IMR-90 (cell line): ENCODE data around the gene RETREG1. TPM values are rescaled to one million over a fixed set of nuclear protein-coding genes. Genes with fewer than 3 reads are reported as not detected.

Experiments used
- ATAC-seq: fragments of 200-7000 bp; cut with Tn5 transposase; 2 replicates; pipeline ENCODE4 v1.9.1; 2020; ENCODE audit warnings: low read depth, mild to moderate bottlenecking, moderate library complexity
- BruUV-seq: library from RNA; stranded (reverse); fragments of 400-500 nt; replicated peaks from 2 replicates; lab custom pipeline; 2021; lab: Mats Ljungman, UMichigan
- CTCF ChIA-PET: fragments of 300-600 bp; formaldehyde crosslinking; extraction: SDS; loops from one replicate; lab custom pipeline; 2021; ENCODE audit warnings: antibody characterized with exemption; lab: Yijun Ruan, JAX
- POLR2A ChIA-PET: fragments of 300-600 bp; sonication (Branson Sonifier 250); formaldehyde crosslinking; loops from one replicate; lab custom pipeline; 2022; ENCODE audit warnings: antibody characterized with exemption; ENCODE audit not compliant: unreplicated experiment; lab: Charles Lee
- DNase-seq: peaks from one replicate; pipeline ENCODE4 v3.0.0; 2013
- H2AFZ ChIP-seq: replicated peaks from 2 replicates; pipeline ENCODE3; 2013; ENCODE audit warnings: low read length, mild to moderate bottlenecking; ENCODE audit not compliant: poor library complexity
- H2AK5ac ChIP-seq: 2 replicates; pipeline ENCODE4 v1.6.1; 2013; ENCODE audit warnings: low read depth, low read length, inconsistent platforms
- H2AK9ac ChIP-seq: replicated peaks from 2 replicates; pipeline ENCODE3; 2013; ENCODE audit warnings: mild to moderate bottlenecking, low read depth, low read length, moderate library complexity; ENCODE audit not compliant: poor library complexity
- H2BK120ac ChIP-seq: 2 replicates; pipeline ENCODE4 v1.6.1; 2013; ENCODE audit warnings: low read depth, low read length, inconsistent platforms
- H2BK15ac ChIP-seq: 3 replicates; pipeline ENCODE4 v1.6.1; 2013; ENCODE audit warnings: low read depth, low read length, inconsistent platforms
- H2BK20ac ChIP-seq: 2 replicates; pipeline ENCODE4 v1.6.1; 2013; ENCODE audit warnings: low read depth, mild to moderate bottlenecking, inconsistent platforms, low read length, moderate library complexity
- H2BK5ac ChIP-seq: 2 replicates; pipeline ENCODE4 v1.6.1; 2013; ENCODE audit warnings: mild to moderate bottlenecking, low read depth, low read length, inconsistent platforms; ENCODE audit not compliant: poor library complexity, severe bottlenecking
- H3K14ac ChIP-seq: replicated peaks from 2 replicates; pipeline ENCODE4 v1.6.1; 2013; ENCODE audit warnings: low read depth, low read length, inconsistent platforms
- H3K18ac ChIP-seq: 2 replicates; pipeline ENCODE4 v1.6.1; 2013; ENCODE audit warnings: low read depth, low read length, control low read depth
- H3K23ac ChIP-seq: 2 replicates; pipeline ENCODE4 v1.6.1; 2013; ENCODE audit warnings: low read depth, low read length, inconsistent platforms
- H3K27ac ChIP-seq: 2 replicates; pipeline ENCODE4 v1.5.1; 2013; ENCODE audit warnings: mild to moderate bottlenecking, control low read depth, low read length; ENCODE audit not compliant: insufficient read depth
- H3K27me3 ChIP-seq: 2 replicates; pipeline ENCODE4 v1.6.1; 2013; ENCODE audit warnings: low read length; ENCODE audit not compliant: control insufficient read depth, insufficient read depth
- H3K36me3 ChIP-seq: 2 replicates; pipeline ENCODE4 v1.6.1; 2013; ENCODE audit warnings: low read length, mixed read lengths; ENCODE audit not compliant: control insufficient read depth, insufficient read depth
- H3K4ac ChIP-seq: 2 replicates; pipeline ENCODE4 v1.6.1; 2013; ENCODE audit warnings: low read depth, low read length, inconsistent platforms
- H3K4me1 ChIP-seq: 2 replicates; pipeline ENCODE4 v1.6.1; 2013; ENCODE audit warnings: low read length, mixed read lengths; ENCODE audit not compliant: control insufficient read depth, insufficient read depth
- H3K4me2 ChIP-seq: 2 replicates; pipeline ENCODE4 v1.6.1; 2013; ENCODE audit warnings: low read depth, mild to moderate bottlenecking, control low read depth, low read length, moderate library complexity
- H3K4me3 ChIP-seq: 2 replicates; pipeline ENCODE4 v1.5.1; 2013; ENCODE audit warnings: low read depth, mild to moderate bottlenecking, control low read depth, low read length, moderate library complexity; ENCODE audit not compliant: insufficient read depth
- H3K56ac ChIP-seq: 2 replicates; pipeline ENCODE4 v1.6.1; 2013; ENCODE audit warnings: low read length, inconsistent platforms; ENCODE audit not compliant: insufficient read depth; ENCODE audit errors: extremely low read depth
- H3K79me1 ChIP-seq, 2 experiments: 2 replicates each; pipeline ENCODE4 v1.6.1; 2013; ENCODE audit warnings: low read length in 2 of 2, inconsistent platforms in 1 of 2, low read depth in 1 of 2
- H3K9ac ChIP-seq: 2 replicates; pipeline ENCODE4 v1.6.1; 2013; ENCODE audit warnings: low read depth, low read length, control low read depth
- H3K9me1 ChIP-seq: 2 replicates; pipeline ENCODE4 v1.6.1; 2013; ENCODE audit warnings: low read length, inconsistent platforms; ENCODE audit not compliant: insufficient read depth
- H3K9me3 ChIP-seq: 2 replicates; pipeline ENCODE4 v1.6.1; 2013; ENCODE audit warnings: low read length; ENCODE audit not compliant: control insufficient read depth, insufficient read depth
- H4K20me1 ChIP-seq: 2 replicates; pipeline ENCODE4 v1.6.1; 2013; ENCODE audit warnings: low read length, inconsistent platforms; ENCODE audit not compliant: insufficient read depth
- H4K5ac ChIP-seq: 2 replicates; pipeline ENCODE4 v1.6.1; 2013; ENCODE audit warnings: mild to moderate bottlenecking, low read depth, low read length, control low read depth
- H4K8ac ChIP-seq, 2 experiments: 2 replicates each; pipeline ENCODE4 v1.6.1; 2013; ENCODE audit warnings: low read depth in 2 of 2, low read length in 2 of 2, control low read depth in 1 of 2, inconsistent platforms in 1 of 2
- H4K91ac ChIP-seq: 2 replicates; pipeline ENCODE4 v1.6.1; 2013; ENCODE audit warnings: low read depth, low read length, inconsistent platforms; ENCODE audit not compliant: insufficient read depth
- CEBPB ChIP-seq: IDR thresholded peaks from 2 replicates; pipeline ENCODE4 v1.6.1; 2012; ENCODE audit warnings: low read depth, low read length, improper control_type of control experiment
- CHD1 ChIP-seq: IDR thresholded peaks from 2 replicates; pipeline ENCODE4 v1.6.1; 2012; ENCODE audit warnings: low read depth, low read length, improper control_type of control experiment
- MAZ ChIP-seq: IDR thresholded peaks from 2 replicates; pipeline ENCODE4 v1.6.1; 2012; ENCODE audit warnings: low read depth, mild to moderate bottlenecking, low read length, improper control_type of control experiment, moderate library complexity, borderline replicate concordance
- WGBS, 2 experiments: methylation state at CpG; one replicate each; pipeline versions ENCODE4 v1.1.5 to v1.1.7; 2013; ENCODE audit warnings: missing lambda C conversion rate in 2 of 2; ENCODE audit not compliant: insufficient read length in 1 of 2; ENCODE audit errors: extremely low coverage in 2 of 2; 5-methylcytosine and 5-hydroxymethylcytosine counted together
- dilution Hi-C: fragments of 300-500 bp; cut with HindIII; formaldehyde crosslinking; loops from one replicate; pipeline ENCODE4 v1.14.3; 2018; ENCODE audit warnings: low sequenced_read_pairs; ENCODE audit not compliant: unreplicated experiment
- in situ Hi-C: fragments of 300-500 bp; cut with MboI; formaldehyde crosslinking; loops from 3 replicates; pipeline ENCODE4 v1.14.3; 2019; ENCODE audit warnings: low sequenced_read_pairs, inconsistent platforms, mixed read lengths
- intact Hi-C: fragments of 100-400 bp; cut with micrococcal nuclease; formaldehyde crosslinking; loops from 2 replicates; pipeline ENCODE4 v1.10.0; 2022
- polyA plus RNA-seq, 3 experiments: library from polyadenylated mRNA; depleted of rRNA; stranded (reverse); fragments of >200 nt; gene quantifications; 2 replicates each; pipeline ENCODE4 v1.2.3, GENCODE V29; 2012; ENCODE audit warnings: low replicate concordance in 1 of 3
- total RNA-seq: library from RNA; depleted of rRNA; stranded (reverse); fragments of >200 nt; gene quantifications from 2 replicates; pipeline ENCODE4 v1.2.3, GENCODE V29; 2012

Gene RETREG1
- total and polyA plus RNA-seq, 2 of the 4 experiments (the other 2 are of a cell fraction), result not detected

DNA sequence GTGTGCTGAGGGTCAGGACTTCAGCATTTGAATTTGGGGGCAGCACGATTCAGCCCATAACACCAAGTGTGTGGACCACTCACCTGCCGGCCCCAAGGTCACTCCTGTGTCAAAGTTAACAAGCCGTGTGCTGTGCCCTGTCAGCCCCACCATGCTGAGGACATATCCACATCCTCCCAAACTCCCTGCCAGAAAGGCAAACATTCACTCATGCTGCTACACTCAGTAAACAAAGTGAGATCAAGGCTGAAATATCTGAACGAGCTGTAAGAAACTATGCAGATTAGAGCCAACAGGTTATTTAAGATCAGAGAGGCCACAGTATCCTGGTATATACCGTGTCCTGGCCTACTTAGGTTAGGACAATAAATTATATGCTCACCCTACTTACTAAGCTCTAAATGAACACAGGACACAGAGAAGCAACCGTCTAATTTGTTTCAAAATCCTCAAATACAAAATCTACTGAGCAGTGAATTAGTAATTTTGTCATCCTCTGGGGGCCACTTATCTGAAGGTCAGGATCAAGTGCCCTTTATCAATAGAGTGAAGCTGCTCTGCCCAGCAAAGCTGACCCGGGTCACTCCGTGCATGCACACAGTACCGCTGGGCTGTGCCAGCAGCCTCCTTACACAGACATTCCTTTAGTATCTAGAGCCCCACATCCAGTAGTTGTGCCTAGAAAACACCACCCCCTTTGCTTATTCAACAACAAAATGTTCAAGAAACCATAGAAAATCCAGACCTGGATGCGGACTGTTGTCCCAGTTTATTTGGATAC, 28.2 kb downstream of the RETREG1 start:
- in situ Hi-C loops, result no loop called here

More for the DNA sequence above, 28.2 kb downstream of the RETREG1 start:
- WGBS, 2 experiments, result no CpG with 5 or more reads among the region's 10 CpGs
- Histone ChIP-seq H2BK120ac (no peak overlapping the region), H3K27me3 (peaks cover 15% of the 10 kb centered on the region), H3K36me3 (no peaks in the 10 kb centered on the region), H3K14ac (no peak overlapping the region), H3K4me3 (no peak overlapping the region), H3K9me3 (peaks cover 3% of the 10 kb centered on the region; the same call in 1 of the 2 replicates), H4K8ac (no peak overlapping the region), H2BK5ac (no peak overlapping the region), H4K5ac (no peak overlapping the region), H3K9ac (no peak overlapping the region), H3K4me2 (no peak overlapping the region), H3K9me1 (no peaks in the 10 kb centered on the region; the same call in 1 of the 2 replicates), H3K18ac (no peak overlapping the region), H3K4me1 (no peaks in the 10 kb centered on the region), H3K23ac (no peak overlapping the region), H2BK15ac (no peak overlapping the region), H3K56ac (no peak overlapping the region), H2AFZ (no peak overlapping the region), H2AK9ac (no peak overlapping the region), H3K4ac (no peak overlapping the region), H2AK5ac (no peak overlapping the region), H2BK20ac (no peak overlapping the region), H4K20me1 (no peaks in the 10 kb centered on the region), H4K91ac (no peak overlapping the region), H3K27ac (no peak overlapping the region), H3K79me1 (no peaks in the 10 kb centered on the region)
- intact Hi-C loops, result no loop called here
- no peak for ATAC-seq
- CTCF ChIA-PET, result no interaction called here
- BruUV-seq, result no TSS peak
- no peak for TF ChIP-seq CHD1
- TF ChIP-seq CEBPB, result no peak
- TF ChIP-seq MAZ, result no peak
- no peak for DNase-seq
- POLR2A ChIA-PET, result no interaction called here
- dilution Hi-C loops, result no loop called here
